ENCODE results near the gene MYRFL.

The MYRFL gene

GRCh38 chr12:69932676-69933552 lies 107.9 kb downstream of the MYRFL start:
- no peak for DNase-seq (ENCODE audit: low read depth)

GRCh38 chr12:69934011-69934410 lies 109.0 kb downstream of the MYRFL start:
- DNase-seq (ENCODE audit: low read depth), result no peak

GRCh38 chr12:69935651-69936100 lies 110.6 kb downstream of the MYRFL start:
- DNase-seq (ENCODE audit: low read depth), result no peak

GRCh38 chr12:69936214-69936731 lies 111.2 kb downstream of the MYRFL start:
- no peak for DNase-seq (ENCODE audit: low read depth)

GRCh38 chr12:69936766-69937165 lies 111.7 kb downstream of the MYRFL start:
- no peak for DNase-seq (ENCODE audit: low read depth)

GRCh38 chr12:69947123-69947522 lies 122.1 kb downstream of the MYRFL start:
- DNase-seq (ENCODE audit: low read depth), result no peak

GRCh38 chr12:69947897-69948296 lies 122.9 kb downstream of the MYRFL start:
- DNase-seq (ENCODE audit: low read depth), result no peak

GRCh38 chr12:69948851-69949250 lies 123.8 kb downstream of the MYRFL start:
- DNase-seq (ENCODE audit: low read depth), result no peak

GRCh38 chr12:69949311-69950002 lies 124.4 kb downstream of the MYRFL start:
- no peak for DNase-seq (ENCODE audit: low read depth)

- DNase-seq (ENCODE audit: low read depth), result no peak
These were observed 126.1 kb downstream of the MYRFL start for GRCh38 chr12:69951108-69951507.

- no peak for DNase-seq (ENCODE audit: low read depth)
These were observed 127.9 kb downstream of the MYRFL start for GRCh38 chr12:69952890-69953289.

GRCh38 chr12:69961246-69961645 lies 136.2 kb downstream of the MYRFL start:
- no peak for DNase-seq (ENCODE audit: low read depth)

- DNase-seq (ENCODE audit: low read depth), result no peak
These were observed 141.4 kb downstream of the MYRFL start for GRCh38 chr12:69966409-69966808.

GRCh38 chr12:69966839-69967238 lies 141.8 kb downstream of the MYRFL start:
- no peak for DNase-seq (ENCODE audit: low read depth)

GRCh38 chr12:69969011-69969410 lies 144.0 kb downstream of the MYRFL start:
- no peak for DNase-seq (ENCODE audit: low read depth)

GRCh38 chr12:69972136-69972535 lies 147.1 kb downstream of the MYRFL start:
- DNase-seq (ENCODE audit: low read depth), result no peak

GRCh38 chr12:69978020-69978419 lies 153.0 kb downstream of the MYRFL start:
- DNase-seq (ENCODE audit: low read depth), result no peak

- DNase-seq (ENCODE audit: low read depth), result no peak
These were observed 157.0 kb downstream of the MYRFL start for GRCh38 chr12:69981881-69982475.

GRCh38 chr12:69984241-69984640 lies 159.2 kb downstream of the MYRFL start:
- DNase-seq (ENCODE audit: low read depth), result no peak

- no peak for DNase-seq (ENCODE audit: low read depth)
These were observed 160.6 kb downstream of the MYRFL start for GRCh38 chr12:69985656-69986055.

GRCh38 chr12:69986114-69986513 lies 161.1 kb downstream of the MYRFL start:
- DNase-seq (ENCODE audit: low read depth), result no peak

- DNase-seq (ENCODE audit: low read depth), result no peak
These were observed 162.6 kb downstream of the MYRFL start for GRCh38 chr12:69987579-69988091.

Measured in activated T-cell treated with anti-CD3 and anti-CD28 coated beads for 24 hours (primary cell).